H1 (cell line): ENCODE results near the gene PLXNA4. TPM values are rescaled to one million over a fixed set of nuclear protein-coding genes. Genes with fewer than 3 reads are reported as not detected.

Experiments used
- CTCF ChIA-PET: fragments of 300-600 bp; sonication (Branson Sonifier 250); formaldehyde crosslinking; loops from one replicate; lab custom pipeline; 2021; ENCODE audit not compliant: partially characterized antibody; lab: Charles Lee
- POLR2A ChIA-PET: fragments of 300-600 bp; sonication (Branson Sonifier 250); formaldehyde crosslinking; loops from one replicate; lab custom pipeline; 2021; ENCODE audit warnings: inconsistent platforms; ENCODE audit not compliant: partially characterized antibody; lab: Charles Lee
- DNase-seq, 2 experiments: peaks; one replicate each; pipeline versions ENCODE4 v3.0.0 to v3.0.0-alpha.2; 2010 to 2022; ENCODE audit warnings: low spot score in 2 of 2, low read depth in 1 of 2, mixed read lengths in 1 of 2
- FAIRE-seq: peaks from 2 replicates; lab custom pipeline; 2011; peaks lifted over from hg19 to GRCh38; lab: Jason Lieb, UNC
- H2AFZ ChIP-seq: 2 replicates; pipeline ENCODE4 v1.8.1; 2012; ENCODE audit warnings: low read length, inconsistent platforms
- H2AK5ac ChIP-seq: 2 replicates; pipeline ENCODE4 v1.6.1; 2013; ENCODE audit warnings: low read depth, low read length
- H2BK120ac ChIP-seq: replicated peaks from 2 replicates; pipeline ENCODE3; 2013; ENCODE audit warnings: low read depth, low read length, inconsistent platforms
- H2BK12ac ChIP-seq: 2 replicates; pipeline ENCODE4 v1.6.1; 2013; ENCODE audit warnings: low read depth, low read length
- H2BK15ac ChIP-seq: 2 replicates; pipeline ENCODE4 v1.6.1; 2013; ENCODE audit warnings: low read length
- H2BK20ac ChIP-seq: 2 replicates; pipeline ENCODE4 v1.6.1; 2013; ENCODE audit warnings: low read length
- H2BK5ac ChIP-seq: 2 replicates; pipeline ENCODE4 v1.6.1; 2013; ENCODE audit warnings: low read depth, low read length
- H3K14ac ChIP-seq: 2 replicates; pipeline ENCODE4 v1.6.1; 2013; ENCODE audit warnings: inconsistent platforms; ENCODE audit not compliant: insufficient read length
- H3K18ac ChIP-seq: 2 replicates; pipeline ENCODE4 v1.6.1; 2013; ENCODE audit warnings: low read length; ENCODE audit errors: extremely low read depth
- H3K23ac ChIP-seq: 2 replicates; pipeline ENCODE4 v1.6.1; 2013; ENCODE audit warnings: inconsistent platforms; ENCODE audit not compliant: insufficient read length
- H3K23me2 ChIP-seq: 2 replicates; pipeline ENCODE4 v1.6.1; 2013; ENCODE audit warnings: low read depth, low read length
- H3K27ac ChIP-seq: 2 replicates; pipeline ENCODE4 v1.6.1; 2011; ENCODE audit warnings: low read depth, low read length, inconsistent platforms
- H3K27me3 ChIP-seq, 4 experiments: replicated peaks in 1 of 4; 1 replicate in 1 of 4; 2 replicates in 3 of 4; pipeline versions ENCODE4 v1.6.1 to v1.8.1; 2011 to 2013; ENCODE audit warnings: low read length in 3 of 4, mild to moderate bottlenecking in 3 of 4, inconsistent platforms in 2 of 4, mixed read lengths in 2 of 4, moderate library complexity in 1 of 4; ENCODE audit not compliant: control insufficient read depth in 3 of 4, insufficient read depth in 3 of 4; ENCODE audit errors: extremely low read depth in 1 of 4
- H3K36me3 ChIP-seq, 4 experiments: 2 replicates each; pipeline versions ENCODE4 v1.6.1 to v1.8.1; 2011 to 2013; ENCODE audit warnings: mild to moderate bottlenecking in 4 of 4, low read length in 3 of 4, moderate library complexity in 2 of 4, control low read depth in 1 of 4, inconsistent platforms in 1 of 4; ENCODE audit not compliant: insufficient read depth in 4 of 4, control insufficient read depth in 2 of 4
- H3K4ac ChIP-seq: replicated peaks from 2 replicates; pipeline ENCODE3; 2013; ENCODE audit warnings: low read length, low read depth, mixed read lengths, inconsistent platforms; ENCODE audit not compliant: insufficient read length
- H3K4me1 ChIP-seq, 4 experiments: replicated peaks in 1 of 4; 1 replicate in 1 of 4; 2 replicates in 3 of 4; pipeline versions ENCODE4 v1.6.1 to v1.8.1; 2011 to 2013; ENCODE audit warnings: low read length in 3 of 4, inconsistent platforms in 2 of 4, mixed read lengths in 1 of 4; ENCODE audit not compliant: insufficient read depth in 4 of 4, control insufficient read depth in 3 of 4
- H3K4me2 ChIP-seq, 2 experiments: 2 replicates each; pipeline versions ENCODE4 v1.6.1 to v1.8.1; 2011 to 2013; ENCODE audit warnings: low read depth in 2 of 2, low read length in 2 of 2, control low read depth in 1 of 2, inconsistent platforms in 1 of 2, mild to moderate bottlenecking in 1 of 2; ENCODE audit not compliant: insufficient read depth in 1 of 2
- H3K4me3 ChIP-seq, 4 experiments: fragments of 200-600, 300-600 bp in 1 of 4; sonication (generic), shearing (Covaris generic), sonication (Bioruptor Twin) in 1 of 4; 2 replicates each; pipeline versions ENCODE4 v1.5.1 to v1.8.1; 2011 to 2016; ENCODE audit warnings: low read length in 4 of 4, low read depth in 3 of 4, control low read depth in 2 of 4, inconsistent platforms in 2 of 4, mild to moderate bottlenecking in 2 of 4, mixed read lengths in 1 of 4, moderate library complexity in 1 of 4; ENCODE audit not compliant: insufficient read depth in 2 of 4; ENCODE audit errors: extremely low read depth in 1 of 4
- H3K56ac ChIP-seq: replicated peaks from 2 replicates; pipeline ENCODE3; 2013; ENCODE audit warnings: low read depth, mild to moderate bottlenecking, mixed read lengths, low read length, inconsistent platforms; ENCODE audit not compliant: insufficient read length
- H3K79me1 ChIP-seq: 2 replicates; pipeline ENCODE4 v1.6.1; 2013; ENCODE audit warnings: low read depth, low read length, control low read depth
- H3K79me2 ChIP-seq, 2 experiments: 2 replicates each; pipeline versions ENCODE4 v1.6.1 to v1.8.1; 2012 to 2013; ENCODE audit warnings: low read length in 2 of 2, mild to moderate bottlenecking in 2 of 2, inconsistent platforms in 1 of 2; ENCODE audit not compliant: insufficient read depth in 2 of 2, control insufficient read depth in 1 of 2
- H3K9ac ChIP-seq, 4 experiments: replicated peaks in 1 of 4; 1 replicate in 1 of 4; 2 replicates in 3 of 4; pipeline versions ENCODE4 v1.6.1 to v1.8.1; 2011 to 2013; ENCODE audit warnings: low read depth in 3 of 4, low read length in 3 of 4, control low read depth in 2 of 4, mild to moderate bottlenecking in 2 of 4, moderate library complexity in 2 of 4, inconsistent platforms in 1 of 4; ENCODE audit errors: extremely low read depth in 1 of 4
- H3K9me3 ChIP-seq, 2 experiments: 2 replicates each; pipeline versions ENCODE4 v1.6.1 to v1.8.1; 2012 to 2013; ENCODE audit warnings: mild to moderate bottlenecking in 2 of 2, moderate library complexity in 2 of 2, control low read depth in 1 of 2, inconsistent platforms in 1 of 2, low read depth in 1 of 2, low read length in 1 of 2, mixed read lengths in 1 of 2; ENCODE audit not compliant: insufficient read depth in 2 of 2
- H4K20me1 ChIP-seq, 2 experiments: replicated peaks in 1 of 2; 2 replicates each; pipeline versions ENCODE3 to v1.8.1; 2011 to 2013; ENCODE audit warnings: inconsistent platforms in 2 of 2, low read length in 2 of 2, mild to moderate bottlenecking in 1 of 2; ENCODE audit not compliant: insufficient read depth in 2 of 2, control insufficient read depth in 1 of 2
- H4K5ac ChIP-seq: 2 replicates; pipeline ENCODE4 v1.6.1; 2013; ENCODE audit warnings: low read length, low read depth, mixed read lengths, inconsistent platforms; ENCODE audit not compliant: insufficient read length
- H4K8ac ChIP-seq: 2 replicates; pipeline ENCODE4 v1.8.0; 2013; ENCODE audit warnings: mild to moderate bottlenecking, moderate library complexity, low read length, inconsistent platforms; ENCODE audit not compliant: insufficient read depth; ENCODE audit errors: extremely low read depth
- H4K91ac ChIP-seq: replicated peaks from 2 replicates; pipeline ENCODE3; 2013; ENCODE audit warnings: low read length, mixed read lengths, inconsistent platforms; ENCODE audit not compliant: insufficient read length
- CREB1 ChIP-seq: IDR thresholded peaks from 2 replicates; pipeline ENCODE4 v1.6.1; 2012; ENCODE audit warnings: inconsistent platforms
- EGR1 ChIP-seq: IDR thresholded peaks from 2 replicates; pipeline ENCODE4 v1.6.1; 2011; ENCODE audit warnings: low read depth, low read length, borderline replicate concordance
- JUND ChIP-seq: IDR thresholded peaks from 2 replicates; pipeline ENCODE4 v1.6.1; 2011; ENCODE audit warnings: mild to moderate bottlenecking, improper control_type of control experiment, low read length
- MAFK ChIP-seq: IDR thresholded peaks from 2 replicates; pipeline ENCODE4 v1.6.1; 2012; ENCODE audit warnings: low read depth, mild to moderate bottlenecking, improper control_type of control experiment, low read length
- NANOG ChIP-seq: IDR thresholded peaks from 2 replicates; pipeline ENCODE4 v1.6.1; 2011; ENCODE audit warnings: low read length, low read depth, mild to moderate bottlenecking, inconsistent platforms; ENCODE audit not compliant: insufficient read depth, poor library complexity, severe bottlenecking
- PHF8 ChIP-seq: fragments of 200-600 bp; sonication (generic); conservative IDR thresholded peaks from 2 replicates; pipeline ENCODE4 v1.7.1; 2012; ENCODE audit warnings: low read depth, mild to moderate bottlenecking, inconsistent platforms, low read length, moderate library complexity
- RBBP5 ChIP-seq: IDR thresholded peaks from 2 replicates; pipeline ENCODE4 v1.7.1; 2012; ENCODE audit warnings: low read depth, mild to moderate bottlenecking, inconsistent platforms, low read length, moderate library complexity, borderline replicate concordance
- RFX5 ChIP-seq: IDR thresholded peaks from 2 replicates; pipeline ENCODE4 v1.6.1; 2011; ENCODE audit warnings: low read depth, low read length, improper control_type of control experiment, borderline replicate concordance
- RXRA ChIP-seq: IDR thresholded peaks from 2 replicates; pipeline ENCODE4 v1.6.1; 2011; ENCODE audit warnings: low read depth, mild to moderate bottlenecking, low read length, moderate library complexity; ENCODE audit not compliant: insufficient read depth
- SIN3A ChIP-seq, 2 experiments: IDR thresholded peaks in 1 of 2; conservative IDR thresholded peaks in 1 of 2; 2 replicates each; pipeline ENCODE4 v1.6.1; 2011 to 2012; ENCODE audit warnings: low read length in 2 of 2, improper control_type of control experiment in 1 of 2, low read depth in 1 of 2, mild to moderate bottlenecking in 1 of 2
- SRF ChIP-seq: IDR thresholded peaks from 2 replicates; pipeline ENCODE4 v1.6.1; 2011; ENCODE audit warnings: mild to moderate bottlenecking, low read depth, low read length, moderate library complexity
- TBP ChIP-seq: IDR thresholded peaks from 2 replicates; pipeline ENCODE4 v1.6.1; 2011; ENCODE audit warnings: low read depth, low read length, improper control_type of control experiment
- USF2 ChIP-seq: IDR thresholded peaks from 2 replicates; pipeline ENCODE4 v1.6.1; 2011; ENCODE audit warnings: low read length, improper control_type of control experiment
- WGBS, 2 experiments: shearing (Covaris generic) in 1 of 2; methylation state at CpG; one replicate each; pipeline versions ENCODE4 v1.1.6 to v1.1.7; 2013 to 2015; ENCODE audit warnings: low lambda C conversion rate in 2 of 2, mixed read lengths in 2 of 2, inconsistent platforms in 1 of 2, low coverage in 1 of 2, missing lambda C conversion rate in 1 of 2; ENCODE audit not compliant: insufficient replicate concordance in 2 of 2, insufficient coverage in 1 of 2, insufficient read length in 1 of 2; ENCODE audit errors: extremely low coverage in 1 of 2, missing lambda C conversion rate in 1 of 2; 5-methylcytosine and 5-hydroxymethylcytosine counted together
- polyA plus RNA-seq, 7 experiments: library from polyadenylated mRNA; depleted of rRNA in 3 of 7; stranded (reverse) in 5 of 7; unstranded in 2 of 7; fragments of >200 nt in 5 of 7; fragments of 200-250 nt in 2 of 7; gene quantifications; 1 replicate in 5 of 7; 2 replicates in 1 of 7; 4 replicates in 1 of 7; pipeline versions ENCODE4 v1.2.1 to v1.2.3, GENCODE V29; 2011 to 2013; ENCODE audit warnings: missing spikeins in 2 of 7, mixed read lengths in 2 of 7
- total RNA-seq: library from RNA; stranded (reverse); fragmentation: NEBNext Ultra II Directional; extraction: Animal tissue kit (Norgen Biotek cat#: 25700); gene quantifications from 2 replicates; pipeline ENCODE4 v1.2.1, GENCODE V29; 2021

Gene PLXNA4
- total and polyA plus RNA-seq, 2 of the 8 experiments (the other 6 are each of a cell fraction or from before 2014, with no cell fraction given), result 0.76 to 0.79 TPM

- no peak overlapping the region for H2BK120ac ChIP-seq
- no peak overlapping the region for H2BK20ac ChIP-seq
- H2AK5ac ChIP-seq, result no peak overlapping the region
- 73% methylated on average over 2 of the region's 2 CpGs; no CpG with 5 or more reads in 1 of the 2 experiments for whole genome bisulfite sequencing, 2 experiments
- H3K9me3 ChIP-seq, result no peaks in the 10 kb centered on the region
- no peaks in the 10 kb centered on the region for H4K20me1 ChIP-seq
- DNase-seq (no peak), FAIRE-seq (no peak)
- no peak overlapping the region for H3K27ac ChIP-seq
- H4K5ac ChIP-seq, result no peak overlapping the region
- ChIA-PET POLR2A (interaction anchor here (0.6 kb wide), 1 partner anchor 320 kb away, joined by 3 read pairs; no protein-coding TSS in a partner anchor), CTCF (no interaction called here)
- H3K9ac ChIP-seq, result no peak overlapping the region; a peak in 2 of 7 replicates
- no peaks in the 10 kb centered on the region for H3K79me1 ChIP-seq
- no peak overlapping the region for H3K4me2 ChIP-seq
- H2BK15ac ChIP-seq, result no peak overlapping the region
- H3K79me2 ChIP-seq, result no peaks in the 10 kb centered on the region
- no peaks in the 10 kb centered on the region; a peak in 1 of 7 replicates for H3K27me3 ChIP-seq
- H3K14ac ChIP-seq, result no peak overlapping the region
- no peak overlapping the region for H3K4me3 ChIP-seq
- no peak overlapping the region for H3K18ac ChIP-seq
- H2BK12ac ChIP-seq, result no peak overlapping the region
- no peaks in the 10 kb centered on the region for H3K36me3 ChIP-seq
- peaks cover 0 to 7% (median 2%) of the 10 kb centered on the region in 4 experiments; a peak in 4 of 7 replicates for H3K4me1 ChIP-seq
- no peak overlapping the region for H3K56ac ChIP-seq
- H2AFZ ChIP-seq, result no peak overlapping the region
- H3K4ac ChIP-seq, result no peak overlapping the region
- H4K8ac ChIP-seq, result no peak overlapping the region
- H3K23ac ChIP-seq, result no peak overlapping the region
- H2BK5ac ChIP-seq, result no peak overlapping the region
- no peaks in the 10 kb centered on the region for H3K23me2 ChIP-seq
- H4K91ac ChIP-seq, result no peak overlapping the region
- TF ChIP-seq RXRA (no peak), JUND (no peak), EGR1 (no peak), SIN3A (conservative IDR thresholded peaks at IDR 0.05 in 1 of 2, IDR thresholded peaks at IDR 0.05 in 1 of 2; ENCODE audit: low read depth in 1 of 2, low read length in 2 of 2) (no peak), NANOG (no peak), USF2 (no peak), SRF (no peak), MAFK (no peak), TBP (no peak), RFX5 (no peak), CREB1 (no peak), PHF8 (no peak), RBBP5 (no peak)
Observed at GRCh38 chr7:132461032-132461592, 115.2 kb downstream of the PLXNA4 start.
